Smooth muscle cell (in vitro differentiated cells): ENCODE results near the gene GGA1. TPM values are rescaled to one million over a fixed set of nuclear protein-coding genes. Genes with fewer than 3 reads are reported as not detected.

Experiments used
- DNase-seq: peaks from one replicate; lab custom pipeline; 2025; ENCODE audit not compliant: unreplicated experiment; lab: John Stamatoyannopoulos, UW
- H2AFZ ChIP-seq: fragments of 200-600 bp; sonication (generic); 2 replicates; pipeline ENCODE4 v1.6.0; 2016; ENCODE audit warnings: antibody characterized with exemption, low read depth, mild to moderate bottlenecking
- H3F3A ChIP-seq: fragments of 200-600 bp; sonication (generic); 2 replicates; pipeline ENCODE4 v1.6.0; 2017; ENCODE audit warnings: antibody characterized with exemption, low read depth
- H3K27ac ChIP-seq: fragments of 200-600 bp; sonication (generic); 2 replicates; pipeline ENCODE4 v1.5.1; 2016; ENCODE audit warnings: low read depth, mild to moderate bottlenecking
- H3K27me3 ChIP-seq: fragments of 200-600 bp; sonication (generic); 2 replicates; pipeline ENCODE4 v1.6.1; 2016; ENCODE audit warnings: low read depth, mild to moderate bottlenecking
- H3K36me3 ChIP-seq: fragments of 200-600 bp; sonication (generic); 2 replicates; pipeline ENCODE4 v1.5.1; 2016; ENCODE audit warnings: low read depth
- H3K4me1 ChIP-seq: fragments of 200-600 bp; sonication (generic); 2 replicates; pipeline ENCODE4 v1.5.1; 2016; ENCODE audit warnings: low read depth
- H3K4me2 ChIP-seq: fragments of 200-600 bp; sonication (generic); 2 replicates; pipeline ENCODE4 v1.6.0; 2016; ENCODE audit warnings: mild to moderate bottlenecking
- H3K4me3 ChIP-seq: fragments of 200-600 bp; sonication (generic); 2 replicates; pipeline ENCODE4 v1.5.1; 2016; ENCODE audit warnings: mild to moderate bottlenecking
- H3K79me2 ChIP-seq: fragments of 200-600 bp; sonication (generic); 2 replicates; pipeline ENCODE4 v1.6.0; 2016; ENCODE audit warnings: low read depth, mild to moderate bottlenecking
- H3K9ac ChIP-seq: fragments of 200-600 bp; sonication (generic); 2 replicates; pipeline ENCODE4 v1.6.0; 2016; ENCODE audit warnings: low read depth
- H3K9me3 ChIP-seq: fragments of 200-600 bp; sonication (generic); replicated peaks from 2 replicates; pipeline ENCODE4 v1.5.1; 2016; ENCODE audit warnings: low read depth
- H4K20me1 ChIP-seq: fragments of 200-600 bp; sonication (generic); 2 replicates; pipeline ENCODE4 v1.6.0; 2016; ENCODE audit warnings: low read depth
- WGBS: methylation state at CpG from one replicate; pipeline ENCODE4 v1.1.7; 2016; ENCODE audit warnings: low lambda C conversion rate; 5-methylcytosine and 5-hydroxymethylcytosine counted together
- polyA plus RNA-seq: library from polyadenylated mRNA; unstranded; fragments of >200 nt; fragmentation: Nextera tagmentation; extraction: Ambion mirVana; gene quantifications from 2 replicates; pipeline ENCODE4 v1.2.1, GENCODE V29; 2016
- total RNA-seq: library from RNA; depleted of rRNA; stranded (reverse); fragments of >200 nt; gene quantifications from 2 replicates; pipeline ENCODE4 v1.2.3, GENCODE V29; 2014
- TF ChIP-seq, protein P1 (sequence below): fragments of 200-600 bp; sonication (generic); IDR thresholded peaks from 2 replicates; pipeline ENCODE4 v1.5.1; 2017; ENCODE audit warnings: borderline replicate concordance, mild to moderate bottlenecking, antibody characterized with exemption; ENCODE audit not compliant: insufficient read depth, poor library complexity, severe bottlenecking

GGA1 gene
- total and polyA plus RNA-seq, 2 experiments from 2014 or later, result 15.6 to 44.0 TPM

DNA sequence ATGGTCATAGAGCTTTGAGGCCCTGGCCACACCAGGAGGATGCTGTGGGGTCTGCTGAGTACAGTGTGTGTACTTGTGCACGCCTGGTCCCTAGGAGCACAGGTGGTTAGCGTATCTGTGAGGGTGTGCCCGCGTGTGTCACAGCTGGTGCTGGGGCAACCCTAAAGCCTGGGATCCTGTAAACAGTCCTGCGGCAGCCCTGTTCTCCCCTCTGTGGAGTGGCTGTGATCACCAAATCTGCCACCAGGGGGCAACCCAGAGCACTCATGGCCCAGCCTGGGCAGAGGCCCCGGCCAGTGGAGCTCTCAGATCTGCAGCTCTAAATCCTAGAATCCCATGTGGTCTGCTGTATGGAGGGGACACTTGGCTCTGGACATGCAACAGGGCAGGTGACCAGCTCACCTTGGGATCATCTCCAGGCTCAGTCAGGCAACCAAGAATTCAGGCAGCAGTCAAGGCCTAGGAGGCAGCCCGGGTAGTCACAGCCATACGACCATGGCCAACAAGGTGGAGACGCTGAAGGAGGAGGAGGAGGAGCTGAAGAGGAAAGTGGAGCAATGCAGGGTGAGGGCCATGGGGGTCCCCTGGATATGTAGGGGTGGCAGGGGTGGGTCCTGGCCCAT is 34.7 kb downstream of the GGA1 start:
- H3K79me2 ChIP-seq, result peaks cover 13% of the 10 kb centered on the region
- DNase-seq, result peak; percentile 79
- no peak overlapping the region for H3K4me3 ChIP-seq
- no peak overlapping the region for H2AFZ ChIP-seq
- H3K4me2 ChIP-seq, result no peak overlapping the region
- 50% methylated on average over 9 of the region's 9 CpGs for WGBS
- H3K4me1 ChIP-seq, result peaks cover 19% of the 10 kb centered on the region
- H3K27ac ChIP-seq, result no peak overlapping the region
- no peaks in the 10 kb centered on the region for H3K36me3 ChIP-seq
- H3K9ac ChIP-seq, result no peak overlapping the region
- peaks cover 7% of the 10 kb centered on the region for H4K20me1 ChIP-seq
- TF ChIP-seq, protein P1, sequence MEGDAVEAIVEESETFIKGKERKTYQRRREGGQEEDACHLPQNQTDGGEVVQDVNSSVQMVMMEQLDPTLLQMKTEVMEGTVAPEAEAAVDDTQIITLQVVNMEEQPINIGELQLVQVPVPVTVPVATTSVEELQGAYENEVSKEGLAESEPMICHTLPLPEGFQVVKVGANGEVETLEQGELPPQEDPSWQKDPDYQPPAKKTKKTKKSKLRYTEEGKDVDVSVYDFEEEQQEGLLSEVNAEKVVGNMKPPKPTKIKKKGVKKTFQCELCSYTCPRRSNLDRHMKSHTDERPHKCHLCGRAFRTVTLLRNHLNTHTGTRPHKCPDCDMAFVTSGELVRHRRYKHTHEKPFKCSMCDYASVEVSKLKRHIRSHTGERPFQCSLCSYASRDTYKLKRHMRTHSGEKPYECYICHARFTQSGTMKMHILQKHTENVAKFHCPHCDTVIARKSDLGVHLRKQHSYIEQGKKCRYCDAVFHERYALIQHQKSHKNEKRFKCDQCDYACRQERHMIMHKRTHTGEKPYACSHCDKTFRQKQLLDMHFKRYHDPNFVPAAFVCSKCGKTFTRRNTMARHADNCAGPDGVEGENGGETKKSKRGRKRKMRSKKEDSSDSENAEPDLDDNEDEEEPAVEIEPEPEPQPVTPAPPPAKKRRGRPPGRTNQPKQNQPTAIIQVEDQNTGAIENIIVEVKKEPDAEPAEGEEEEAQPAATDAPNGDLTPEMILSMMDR, result peak; percentile 90
- H3F3A ChIP-seq, result peaks cover 17% of the 10 kb centered on the region
- H3K9me3 ChIP-seq, result no peaks in the 10 kb centered on the region
- H3K27me3 ChIP-seq, result no peaks in the 10 kb centered on the region

- no peaks in the 10 kb centered on the region for H3F3A ChIP-seq
- no peak overlapping the region for H3K27ac ChIP-seq
- peaks cover 7% of the 10 kb centered on the region for H4K20me1 ChIP-seq
- TF ChIP-seq, protein P1, result no peak
- no peak overlapping the region for H3K4me2 ChIP-seq
- no peak for DNase-seq
- no peak overlapping the region for H2AFZ ChIP-seq
- H3K79me2 ChIP-seq, result no peaks in the 10 kb centered on the region
- H3K9ac ChIP-seq, result no peak overlapping the region
- H3K4me1 ChIP-seq, result no peaks in the 10 kb centered on the region
- no peaks in the 10 kb centered on the region for H3K27me3 ChIP-seq
- no peak overlapping the region for H3K4me3 ChIP-seq
- WGBS, result 99% methylated on average over 9 of the region's 9 CpGs
- no peaks in the 10 kb centered on the region for H3K36me3 ChIP-seq
- no peaks in the 10 kb centered on the region for H3K9me3 ChIP-seq
Observed at GRCh38 chr22:37647317-37647716, 38.7 kb downstream of the GGA1 start.

DNA sequence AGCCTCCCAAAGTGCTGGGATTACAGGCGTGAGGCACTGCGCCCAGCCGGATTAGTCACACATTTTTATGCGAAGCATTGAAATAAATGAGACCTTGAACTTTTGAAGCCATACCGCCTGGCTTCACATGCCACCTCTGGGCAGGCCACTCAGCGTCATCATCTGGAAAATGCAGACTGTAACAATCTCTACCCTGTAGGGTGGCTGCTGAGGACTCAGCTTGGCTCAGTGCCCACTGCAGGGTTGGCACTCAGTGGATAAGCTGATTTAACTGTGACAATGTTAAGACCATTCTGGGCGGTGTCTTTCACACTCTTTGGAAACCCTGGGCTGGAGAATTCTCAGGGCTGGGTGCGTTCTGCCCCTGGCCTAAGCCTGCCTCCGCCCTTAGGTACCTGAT is 39.3 kb downstream of the GGA1 start:
- DNase-seq, result no peak
- no peaks in the 10 kb centered on the region for H3K27me3 ChIP-seq
- no peaks in the 10 kb centered on the region for H3F3A ChIP-seq
- no peaks in the 10 kb centered on the region for H3K36me3 ChIP-seq
- H3K4me3 ChIP-seq, result no peak overlapping the region
- H4K20me1 ChIP-seq, result peaks cover 7% of the 10 kb centered on the region
- 97% methylated on average over 9 of the region's 9 CpGs for WGBS
- H3K9ac ChIP-seq, result no peak overlapping the region
- no peak overlapping the region for H3K4me2 ChIP-seq
- TF ChIP-seq, protein P1, result no peak
- H3K79me2 ChIP-seq, result no peaks in the 10 kb centered on the region
- no peak overlapping the region for H2AFZ ChIP-seq
- no peaks in the 10 kb centered on the region for H3K9me3 ChIP-seq
- no peaks in the 10 kb centered on the region for H3K4me1 ChIP-seq
- no peak overlapping the region for H3K27ac ChIP-seq
